H9 (cell line): Measurements from ENCODE around the gene ISX. TPM values are rescaled to one million over a fixed set of nuclear protein-coding genes. Genes with fewer than 3 reads are reported as not detected.

ENCODE experiments used
- DNase-seq: peaks from one replicate; pipeline ENCODE4 v3.0.0-alpha.2; 2017
- H2AFZ ChIP-seq: one replicate; pipeline ENCODE4 v1.6.1; 2013; ENCODE audit warnings: mild to moderate bottlenecking, low read length, control low read depth, moderate library complexity
- H2AK5ac ChIP-seq: 2 replicates; pipeline ENCODE4 v1.6.1; 2013; ENCODE audit warnings: low read length, control low read depth, mixed read lengths; ENCODE audit not compliant: insufficient read length
- H2BK120ac ChIP-seq: one replicate; pipeline ENCODE4 v1.6.1; 2013; ENCODE audit warnings: low read depth, mild to moderate bottlenecking, low read length, control low read depth, inconsistent platforms; ENCODE audit not compliant: poor library complexity, severe bottlenecking
- H2BK12ac ChIP-seq: 2 replicates; pipeline ENCODE4 v1.6.1; 2013; ENCODE audit warnings: low read length, control low read depth, mixed read lengths, low read depth; ENCODE audit not compliant: insufficient read length
- H2BK15ac ChIP-seq: 2 replicates; pipeline ENCODE4 v1.6.1; 2013; ENCODE audit warnings: low read depth, low read length, control low read depth
- H2BK20ac ChIP-seq: one replicate; pipeline ENCODE4 v1.6.1; 2013; ENCODE audit warnings: low read depth, mild to moderate bottlenecking, low read length, control low read depth, inconsistent platforms; ENCODE audit not compliant: poor library complexity, severe bottlenecking
- H2BK5ac ChIP-seq: 2 replicates; pipeline ENCODE4 v1.6.1; 2013; ENCODE audit warnings: low read length, control low read depth, mixed read lengths; ENCODE audit not compliant: insufficient read length
- H3K14ac ChIP-seq: 2 replicates; pipeline ENCODE4 v1.6.1; 2013; ENCODE audit warnings: low read length, control low read depth; ENCODE audit not compliant: insufficient read depth
- H3K18ac ChIP-seq: 2 replicates; pipeline ENCODE4 v1.6.1; 2013; ENCODE audit warnings: low read depth, mild to moderate bottlenecking, mixed read lengths, low read length, control low read depth; ENCODE audit not compliant: insufficient read length
- H3K23ac ChIP-seq: 2 replicates; pipeline ENCODE4 v1.6.1; 2013; ENCODE audit warnings: low read length, control low read depth, mixed read lengths, low read depth; ENCODE audit not compliant: insufficient read length
- H3K23me2 ChIP-seq: 2 replicates; pipeline ENCODE4 v1.6.1; 2013; ENCODE audit warnings: low read depth, mild to moderate bottlenecking, mixed read lengths, low read length, control low read depth; ENCODE audit not compliant: insufficient read length, poor library complexity, severe bottlenecking
- H3K27ac ChIP-seq: 2 replicates; pipeline ENCODE4 v1.5.1; 2013; ENCODE audit warnings: low read length, control low read depth, mixed read lengths, low read depth; ENCODE audit not compliant: insufficient read length
- H3K27me3 ChIP-seq: 2 replicates; pipeline ENCODE4 v1.6.1; 2013; ENCODE audit warnings: low read length, control low read depth, inconsistent platforms; ENCODE audit not compliant: insufficient read depth
- H3K4ac ChIP-seq: 2 replicates; pipeline ENCODE4 v1.6.1; 2013; ENCODE audit warnings: low read depth, mild to moderate bottlenecking, control low read depth, inconsistent platforms, low read length, moderate library complexity
- H3K4me1 ChIP-seq: 2 replicates; pipeline ENCODE4 v1.6.1; 2013; ENCODE audit warnings: low read length, control low read depth, inconsistent platforms; ENCODE audit not compliant: insufficient read depth
- H3K4me2 ChIP-seq: 2 replicates; pipeline ENCODE4 v1.6.1; 2013; ENCODE audit warnings: low read length, control low read depth, mixed read lengths; ENCODE audit not compliant: insufficient read length, insufficient read depth
- H3K56ac ChIP-seq: 2 replicates; pipeline ENCODE4 v1.6.1; 2013; ENCODE audit warnings: low read depth, mild to moderate bottlenecking, mixed read lengths, low read length, control low read depth; ENCODE audit not compliant: insufficient read length
- H3K79me1 ChIP-seq: 2 replicates; pipeline ENCODE4 v1.6.1; 2013; ENCODE audit warnings: low read depth, mild to moderate bottlenecking, moderate library complexity, low read length, control low read depth, inconsistent platforms; ENCODE audit not compliant: insufficient read depth, poor library complexity, severe bottlenecking
- H3K79me2 ChIP-seq: 2 replicates; pipeline ENCODE4 v1.6.1; 2013; ENCODE audit warnings: low read length, control low read depth, inconsistent platforms; ENCODE audit not compliant: insufficient read depth
- H3K9ac ChIP-seq: 2 replicates; pipeline ENCODE4 v1.6.1; 2013; ENCODE audit warnings: low read length, control low read depth, mixed read lengths; ENCODE audit not compliant: insufficient read length; ENCODE audit errors: extremely low read depth
- H3K9me3 ChIP-seq: one replicate; pipeline ENCODE4 v1.6.1; 2013; ENCODE audit warnings: low read depth, low read length, inconsistent platforms; ENCODE audit not compliant: control insufficient read depth
- H3T11ph ChIP-seq: one replicate; pipeline ENCODE4 v1.6.1; 2013; ENCODE audit warnings: mild to moderate bottlenecking, low read length, control low read depth, inconsistent platforms
- H4K20me1 ChIP-seq: one replicate; pipeline ENCODE4 v1.6.1; 2013; ENCODE audit not compliant: control insufficient read depth, insufficient read length, insufficient read depth
- H4K5ac ChIP-seq: 2 replicates; pipeline ENCODE4 v1.6.1; 2013; ENCODE audit warnings: low read depth, mild to moderate bottlenecking, mixed read lengths, low read length, control low read depth; ENCODE audit not compliant: insufficient read length
- H4K8ac ChIP-seq: replicated peaks from 2 replicates; pipeline ENCODE4 v1.6.1; 2013; ENCODE audit warnings: low read length, control low read depth, mixed read lengths, low read depth; ENCODE audit not compliant: insufficient read length
- H4K91ac ChIP-seq: 2 replicates; pipeline ENCODE4 v1.6.1; 2013; ENCODE audit warnings: low read depth, mild to moderate bottlenecking, moderate library complexity, mixed read lengths, low read length, control low read depth; ENCODE audit not compliant: insufficient read length
- H3K27ac Mint-ChIP-seq, 3 experiments: 2 replicates in 2 of 3; 3 replicates in 1 of 3; pipeline ENCODE4 v1.8.0; 2020 to 2021; ENCODE audit warnings: mixed read lengths in 3 of 3, mild to moderate bottlenecking in 1 of 3, moderate library complexity in 1 of 3
- H3K27me3 Mint-ChIP-seq: 2 replicates; pipeline ENCODE4 v1.8.0; 2021; ENCODE audit warnings: low read depth, mild to moderate bottlenecking, moderate library complexity, mixed read lengths
- H3K36me3 Mint-ChIP-seq, 3 experiments: 2 replicates in 2 of 3; 3 replicates in 1 of 3; pipeline ENCODE4 v1.8.0; 2020 to 2021; ENCODE audit warnings: low read depth in 3 of 3, mixed read lengths in 3 of 3; ENCODE audit not compliant: insufficient read depth in 1 of 3
- H3K4me1 Mint-ChIP-seq, 2 experiments: 2 replicates each; pipeline ENCODE4 v1.8.0; 2020; ENCODE audit warnings: mixed read lengths in 2 of 2
- H3K4me3 Mint-ChIP-seq, 2 experiments: 2 replicates in 1 of 2; 3 replicates in 1 of 2; pipeline ENCODE4 v1.8.0; 2020 to 2021; ENCODE audit warnings: mild to moderate bottlenecking in 2 of 2, mixed read lengths in 2 of 2, moderate library complexity in 1 of 2
- H3K9me3 Mint-ChIP-seq, 2 experiments: 2 replicates in 1 of 2; 3 replicates in 1 of 2; pipeline ENCODE4 v1.8.0; 2020; ENCODE audit warnings: mild to moderate bottlenecking in 2 of 2, mixed read lengths in 2 of 2, moderate library complexity in 1 of 2
- CTCF ChIP-seq: fragments of 200-600 bp; sonication (generic); conservative IDR thresholded peaks from 3 replicates; pipeline ENCODE4 v1.8.0; 2021; ENCODE audit warnings: antibody characterized with exemption, mild to moderate bottlenecking
- WGBS: extraction: QIAGEN DNeasy Blood & Tissue Kit; methylation state at CpG from one replicate; pipeline ENCODE4 v1.1.7; 2013; ENCODE audit warnings: missing lambda C conversion rate, low lambda C conversion rate, mixed read lengths; ENCODE audit not compliant: insufficient read length; ENCODE audit errors: extremely low coverage; 5-methylcytosine and 5-hydroxymethylcytosine counted together
- total RNA-seq: library from RNA; stranded (reverse); gene quantifications from 2 replicates; pipeline ENCODE4 v1.2.1, GENCODE V29; 2021

Gene ISX
- total RNA-seq, 1 experiment from 2014 or later = not detected

- no peak overlapping the region for H3K27ac ChIP-seq
- no peaks in the 10 kb centered on the region; a peak in 1 of 7 replicates for H3K36me3 Mint-ChIP-seq
- no peak overlapping the region for H3K56ac ChIP-seq
- H3K4me1 Mint-ChIP-seq = peaks cover 12 to 21% of the 10 kb centered on the region in 2 experiments
- H4K5ac ChIP-seq = no peak overlapping the region
- TF ChIP-seq CTCF = peak; percentile 32; the same call in 1 of the 3 replicates
- H3K4me2 ChIP-seq = no peak overlapping the region
- H4K20me1 ChIP-seq = no peaks in the 10 kb centered on the region
- no peak overlapping the region for H3K4ac ChIP-seq
- H4K8ac ChIP-seq = no peak overlapping the region
- H2BK120ac ChIP-seq = no peak overlapping the region
- H3K79me1 ChIP-seq = no peaks in the 10 kb centered on the region
- H3K27me3 Mint-ChIP-seq = peaks cover 5% of the 10 kb centered on the region
- no peak overlapping the region for H2BK20ac ChIP-seq
- H3K9me3 Mint-ChIP-seq = no peaks in the 10 kb centered on the region; a peak in 2 of 5 replicates
- no peak overlapping the region for H3K18ac ChIP-seq
- no peak overlapping the region for H2AFZ ChIP-seq
- no peak overlapping the region for H2BK15ac ChIP-seq
- no peak overlapping the region for H4K91ac ChIP-seq
- no peak overlapping the region for H3K4me3 Mint-ChIP-seq
- H3K9ac ChIP-seq = no peak overlapping the region
- H3K79me2 ChIP-seq = no peaks in the 10 kb centered on the region
- H3K14ac ChIP-seq = no peak overlapping the region
- no peak overlapping the region for H2AK5ac ChIP-seq
- H2BK12ac ChIP-seq = no peak overlapping the region
- H3K27me3 ChIP-seq = no peaks in the 10 kb centered on the region
- no CpG with 5 or more reads among the region's 6 CpGs for WGBS
- H3K27ac Mint-ChIP-seq = no peak overlapping the region
- H3K9me3 ChIP-seq = no peaks in the 10 kb centered on the region
- no peaks in the 10 kb centered on the region for H3K23me2 ChIP-seq
- no peak overlapping the region for H3K23ac ChIP-seq
- H2BK5ac ChIP-seq = no peak overlapping the region
- H3K4me1 ChIP-seq = 0 out of 2 replicates have a peak, but pooled peaks cover 7% of the 10 kb centered on the region
- no peak for DNase-seq
- H3T11ph ChIP-seq = no peak overlapping the region
Measured at GRCh38 chr22:35043252-35043933, 22.6 kb upstream of the ISX start.
